ENCODE measurements around the gene TFR2.
A peak's percentile ranks its signal among the peaks of the same experiment; 100 is the strongest.
"Not testable (repeated sequence)": the region's sequence is repeated elsewhere in the genome, so short reads cannot be mapped to it uniquely, and the experiment has no call there.

Gene TFR2

GRCh38 chr7:100665168-100665726 is 23.9 kb upstream of the TFR2 start:
- Histone ChIP-seq H3K9me3 (ENCODE audit: control insufficient read depth, low read length) (no peaks in the 10 kb centered on the region), H3K9ac (no peak overlapping the region)
- TF ChIP-seq, protein P1, sequence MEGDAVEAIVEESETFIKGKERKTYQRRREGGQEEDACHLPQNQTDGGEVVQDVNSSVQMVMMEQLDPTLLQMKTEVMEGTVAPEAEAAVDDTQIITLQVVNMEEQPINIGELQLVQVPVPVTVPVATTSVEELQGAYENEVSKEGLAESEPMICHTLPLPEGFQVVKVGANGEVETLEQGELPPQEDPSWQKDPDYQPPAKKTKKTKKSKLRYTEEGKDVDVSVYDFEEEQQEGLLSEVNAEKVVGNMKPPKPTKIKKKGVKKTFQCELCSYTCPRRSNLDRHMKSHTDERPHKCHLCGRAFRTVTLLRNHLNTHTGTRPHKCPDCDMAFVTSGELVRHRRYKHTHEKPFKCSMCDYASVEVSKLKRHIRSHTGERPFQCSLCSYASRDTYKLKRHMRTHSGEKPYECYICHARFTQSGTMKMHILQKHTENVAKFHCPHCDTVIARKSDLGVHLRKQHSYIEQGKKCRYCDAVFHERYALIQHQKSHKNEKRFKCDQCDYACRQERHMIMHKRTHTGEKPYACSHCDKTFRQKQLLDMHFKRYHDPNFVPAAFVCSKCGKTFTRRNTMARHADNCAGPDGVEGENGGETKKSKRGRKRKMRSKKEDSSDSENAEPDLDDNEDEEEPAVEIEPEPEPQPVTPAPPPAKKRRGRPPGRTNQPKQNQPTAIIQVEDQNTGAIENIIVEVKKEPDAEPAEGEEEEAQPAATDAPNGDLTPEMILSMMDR (IDR thresholded peaks at IDR 0.05): no peak

DNA sequence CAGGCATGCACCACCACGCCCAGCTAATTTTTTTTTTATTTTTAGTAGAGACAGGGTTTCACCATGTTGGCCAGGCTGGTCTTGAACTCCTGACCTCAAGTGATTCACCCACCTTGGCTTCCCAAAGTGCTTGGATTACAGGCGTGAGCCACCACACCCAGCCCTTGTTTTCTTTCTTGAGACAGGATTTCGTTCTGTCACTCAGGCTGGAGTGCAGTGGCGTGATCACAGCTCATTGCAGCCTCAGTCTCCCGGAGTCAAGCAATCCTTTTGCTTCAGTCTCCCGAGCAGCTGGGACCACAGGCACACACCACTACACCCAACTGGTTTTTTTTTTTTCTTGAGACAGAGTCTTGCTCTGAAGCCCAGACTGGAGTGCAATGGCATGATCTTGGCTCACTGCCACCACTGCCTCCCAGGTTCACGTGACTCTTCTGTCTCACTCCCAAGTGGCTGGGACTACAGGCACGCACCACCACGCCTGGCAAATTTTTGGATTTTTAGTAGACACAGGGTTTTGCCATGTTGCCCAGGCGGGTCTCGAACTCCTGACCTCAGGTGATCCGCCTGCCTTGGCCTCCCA is 20.9 kb upstream of the TFR2 start:
- not testable (repeated sequence) for H3K9me3 ChIP-seq (ENCODE audit: control insufficient read depth, low read length); H3K4me1 ChIP-seq; H2AFZ ChIP-seq

More at GRCh38 chr7:100665168-100665726, 23.9 kb upstream of the TFR2 start:
- H3K36me3 ChIP-seq (ENCODE audit: control insufficient read depth, insufficient read depth, low read length): no peaks in the 10 kb centered on the region
- no peak overlapping the region for H3K27ac ChIP-seq
- no peak overlapping the region for H3K4me2 ChIP-seq (ENCODE audit: low read length)
- no peak overlapping the region for H2AFZ ChIP-seq
- no peaks in the 10 kb centered on the region for H3K27me3 ChIP-seq (ENCODE audit: control insufficient read depth, insufficient read depth, low read length)
- no peak overlapping the region for H3K4me3 ChIP-seq (ENCODE audit: low read depth, low read length)
- no peaks in the 10 kb centered on the region for H3K79me2 ChIP-seq
- H3K4me1 ChIP-seq: no peaks in the 10 kb centered on the region

DNA sequence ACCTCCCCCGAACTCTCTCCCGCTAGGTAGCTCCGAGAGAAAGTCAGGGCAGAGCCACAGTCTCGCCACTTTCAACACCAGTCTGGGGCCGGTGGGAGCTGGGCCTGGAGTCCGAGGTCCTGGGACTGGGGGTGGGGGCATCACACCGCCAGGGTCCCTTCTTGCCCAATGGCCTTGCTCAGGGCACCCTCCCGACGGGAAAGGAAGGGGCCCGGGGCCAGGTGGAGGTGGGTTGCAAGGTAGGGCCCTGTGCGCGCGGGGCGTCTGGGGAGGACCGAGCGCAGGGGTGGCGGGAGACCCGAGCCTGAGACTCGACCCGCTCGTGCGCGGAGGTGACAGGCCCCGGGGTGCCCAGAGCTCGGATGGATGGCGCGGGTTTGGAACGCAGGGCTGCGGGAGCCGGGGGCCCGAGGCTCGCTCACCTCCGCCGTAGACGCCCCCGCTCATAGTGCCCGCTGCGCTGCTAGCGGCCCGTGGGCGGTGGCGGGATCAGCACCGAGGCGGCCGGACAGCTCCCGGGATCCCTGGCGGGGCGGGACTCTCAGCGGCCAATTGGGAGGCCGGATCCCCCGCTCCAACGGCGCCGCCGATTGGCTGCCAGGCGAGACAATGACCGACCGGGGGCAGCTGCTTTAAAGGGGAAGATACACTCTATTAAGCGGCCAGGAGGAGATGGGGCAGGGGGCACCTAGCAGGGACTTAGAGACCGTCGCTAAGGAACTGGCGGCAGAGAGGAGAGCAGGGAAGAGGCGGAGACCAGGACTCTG is 14.7 kb upstream of the TFR2 start, which contains the start of gene ACTL6B:
Gene ACTL6B (minus strand): TSS at position 541 of the 767 bp plus-strand sequence. CDS start 94 bp downstream, at position 447.
- TF ChIP-seq, protein P1 (IDR thresholded peaks at IDR 0.05): no peak
- peak within 1 kb of the TSS; percentile 47 for H3K27ac ChIP-seq
- H3K79me2 ChIP-seq: no peaks in the 10 kb centered on the region
- H3K9ac ChIP-seq: peak within 1 kb of the TSS; percentile 28
- H3K4me3 ChIP-seq (ENCODE audit: low read depth, low read length): no peak within 1 kb of the TSS
- no peaks in the 10 kb centered on the region for H3K9me3 ChIP-seq (ENCODE audit: control insufficient read depth, low read length)
- H3K4me1 ChIP-seq: peaks cover 4% of the 10 kb centered on the region
- no peaks in the 10 kb centered on the region for H3K36me3 ChIP-seq (ENCODE audit: control insufficient read depth, insufficient read depth, low read length)
- peak within 1 kb of the TSS; percentile 6 for H3K4me2 ChIP-seq (ENCODE audit: low read length)
- no peaks in the 10 kb centered on the region for H3K27me3 ChIP-seq (ENCODE audit: control insufficient read depth, insufficient read depth, low read length)
- H2AFZ ChIP-seq: peak within 1 kb of the TSS; percentile 98

More for the DNA sequence above, 20.9 kb upstream of the TFR2 start:
- H3K9ac ChIP-seq; H3K27me3 ChIP-seq (ENCODE audit: control insufficient read depth, insufficient read depth, low read length); H3K27ac ChIP-seq; H3K36me3 ChIP-seq (ENCODE audit: control insufficient read depth, insufficient read depth, low read length); H3K4me2 ChIP-seq (ENCODE audit: low read length); H3K79me2 ChIP-seq; H3K4me3 ChIP-seq (ENCODE audit: low read depth, low read length): not testable (repeated sequence)

DNA sequence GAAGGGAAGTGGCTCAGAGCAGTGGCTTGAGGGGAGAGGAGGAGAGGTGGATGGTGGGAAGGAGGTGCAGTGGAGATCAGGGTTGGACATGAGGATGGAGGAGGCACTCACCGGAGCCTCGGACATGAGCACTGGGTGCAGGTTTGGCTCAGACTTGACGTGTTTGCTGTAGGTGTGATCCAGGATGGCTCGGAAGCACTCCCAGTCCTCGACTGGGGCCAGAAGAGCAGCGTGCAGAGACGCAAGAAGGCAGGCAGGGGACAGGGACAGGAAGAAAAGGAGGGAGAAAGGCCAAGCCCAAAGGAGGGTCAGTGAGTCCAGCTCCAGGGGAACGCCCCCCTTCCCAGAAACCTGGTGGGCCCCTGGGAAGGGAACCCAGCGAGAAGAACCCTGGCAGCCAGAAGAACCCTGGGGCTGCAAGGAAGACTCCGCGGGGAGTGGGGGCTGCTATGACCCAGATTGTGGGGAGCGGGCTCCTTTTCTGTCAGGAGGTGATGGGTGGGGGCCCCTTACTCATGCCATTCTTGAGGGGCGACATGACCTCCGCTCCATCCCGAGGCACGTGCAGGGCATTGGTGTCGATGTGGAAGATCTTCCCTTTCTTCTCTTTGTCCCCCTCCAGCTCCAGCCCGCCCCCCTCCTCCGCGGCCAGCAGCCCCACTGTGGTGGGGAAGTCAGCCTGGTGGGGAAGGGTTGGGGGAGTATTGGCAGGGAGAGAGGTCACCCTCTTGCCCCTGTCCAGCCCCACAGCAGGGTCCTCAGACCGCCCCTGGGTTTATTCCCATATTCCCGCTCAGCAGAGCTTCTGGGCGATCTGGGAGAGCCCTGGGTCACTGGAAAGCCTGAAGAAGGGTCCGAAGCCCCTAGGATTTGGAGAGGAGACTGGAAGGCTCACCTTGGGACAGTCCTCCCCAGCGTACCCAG is 13.8 kb upstream of the TFR2 start:
- TF ChIP-seq, protein P1 (IDR thresholded peaks at IDR 0.05): no peak
- H2AFZ ChIP-seq: peak overlapping the region; percentile 98
- no peak overlapping the region for H3K4me2 ChIP-seq (ENCODE audit: low read length)
- no peaks in the 10 kb centered on the region for H3K27me3 ChIP-seq (ENCODE audit: control insufficient read depth, insufficient read depth, low read length)
- no peak overlapping the region for H3K27ac ChIP-seq
- no peak overlapping the region for H3K9ac ChIP-seq
- no peaks in the 10 kb centered on the region for H3K79me2 ChIP-seq
- no peaks in the 10 kb centered on the region for H3K36me3 ChIP-seq (ENCODE audit: control insufficient read depth, insufficient read depth, low read length)
- peaks cover 4% of the 10 kb centered on the region for H3K4me1 ChIP-seq
- no peaks in the 10 kb centered on the region for H3K9me3 ChIP-seq (ENCODE audit: control insufficient read depth, low read length)
- no peak overlapping the region for H3K4me3 ChIP-seq (ENCODE audit: low read depth, low read length)

Data from parathyroid adenoma (tissue), 2 donors.